ENCODE measurements around the gene TYSND1.
"Not testable (repeated sequence)": the region's sequence is repeated elsewhere in the genome, so short reads cannot be mapped to it uniquely, and the experiment has no call there.

The TYSND1 gene

GRCh38 chr10:70131560-70131937, 15.0 kb downstream of the TYSND1 start:
- DNase-seq = no peak

GRCh38 chr10:70130878-70131559, 15.5 kb downstream of the TYSND1 start:
- no peak for DNase-seq

DNA sequence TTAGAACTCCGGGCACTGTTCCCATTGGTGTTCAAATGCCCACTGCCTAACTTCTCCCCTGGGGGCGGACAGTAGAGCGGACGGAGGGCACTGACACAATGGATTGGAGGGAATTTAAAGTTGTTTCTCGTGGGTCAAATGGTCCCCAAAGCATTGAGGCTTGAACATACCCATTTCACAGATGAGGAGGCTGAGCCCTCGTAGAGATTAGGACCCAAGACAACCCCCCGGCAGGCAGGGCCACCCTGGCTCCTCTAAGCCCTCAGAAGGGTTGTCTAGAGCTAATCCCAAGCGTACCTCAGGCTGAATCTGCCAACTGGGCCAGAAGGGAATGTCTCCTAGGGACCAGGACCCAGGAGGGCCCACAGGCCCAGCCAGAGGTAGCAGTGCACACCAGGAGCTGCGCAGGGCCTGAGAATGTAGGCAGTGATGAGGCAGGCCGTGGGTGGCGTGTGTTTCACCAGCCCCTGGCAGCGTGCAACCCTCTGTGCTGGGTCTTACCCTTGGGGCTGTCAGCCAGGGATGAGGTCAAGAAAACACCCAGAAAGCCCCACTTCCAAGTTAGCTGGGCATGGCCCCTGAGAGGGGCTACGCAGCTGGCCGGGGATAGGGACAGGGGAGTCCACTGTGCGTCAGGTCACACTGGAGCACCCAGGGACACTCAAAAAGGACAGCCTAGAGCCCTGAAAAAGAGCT, 19.7 kb downstream of the TYSND1 start:
- DNase-seq = no peak

- no peak for DNase-seq
Measured at GRCh38 chr10:70125918-70126552, 20.5 kb downstream of the TYSND1 start.

GRCh38 chr10:70124918-70125317, 21.6 kb downstream of the TYSND1 start:
- no peak for DNase-seq

DNA sequence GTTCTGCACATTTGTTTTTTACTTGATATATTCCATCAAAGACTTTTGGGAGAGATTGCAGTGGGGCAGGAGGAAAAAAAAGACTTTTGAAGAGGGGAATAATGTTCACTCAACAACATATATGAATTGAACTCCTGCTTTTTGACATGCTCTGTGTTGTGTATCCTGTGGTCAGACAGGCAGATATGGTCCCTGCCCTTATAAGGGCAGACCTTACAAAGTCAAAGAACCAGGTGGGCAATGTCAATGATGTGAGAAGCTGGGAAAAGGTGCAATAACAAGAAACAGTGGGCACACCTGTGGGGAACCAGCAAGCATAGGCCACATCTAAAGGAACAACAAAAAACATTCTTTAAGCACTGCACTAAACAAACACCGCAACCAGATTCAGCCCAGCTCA, 22.1 kb downstream of the TYSND1 start:
- DNase-seq = no peak

- DNase-seq = no peak
Measured at GRCh38 chr10:70123817-70124216, 22.7 kb downstream of the TYSND1 start.

DNA sequence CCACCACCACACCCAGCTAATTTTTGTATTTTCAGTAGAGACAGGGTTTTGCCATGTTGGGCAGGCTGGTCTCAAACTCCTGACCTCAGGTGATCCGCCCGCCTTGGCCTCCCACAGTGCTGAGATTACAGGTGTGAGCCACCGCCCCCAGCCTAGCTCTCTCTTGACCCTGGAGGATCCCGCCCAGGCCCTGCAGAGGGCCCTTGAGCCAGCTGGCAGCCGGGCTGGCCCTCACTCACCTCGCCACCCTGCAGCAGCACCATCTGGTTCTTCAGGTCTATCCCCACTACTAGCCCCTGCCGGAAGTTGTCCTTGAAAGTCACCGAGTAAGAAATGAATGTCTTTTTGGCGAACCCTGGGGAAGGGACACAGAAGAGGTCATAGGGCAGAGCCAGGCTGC, 23.3 kb downstream of the TYSND1 start:
- not testable (repeated sequence) for DNase-seq

DNA sequence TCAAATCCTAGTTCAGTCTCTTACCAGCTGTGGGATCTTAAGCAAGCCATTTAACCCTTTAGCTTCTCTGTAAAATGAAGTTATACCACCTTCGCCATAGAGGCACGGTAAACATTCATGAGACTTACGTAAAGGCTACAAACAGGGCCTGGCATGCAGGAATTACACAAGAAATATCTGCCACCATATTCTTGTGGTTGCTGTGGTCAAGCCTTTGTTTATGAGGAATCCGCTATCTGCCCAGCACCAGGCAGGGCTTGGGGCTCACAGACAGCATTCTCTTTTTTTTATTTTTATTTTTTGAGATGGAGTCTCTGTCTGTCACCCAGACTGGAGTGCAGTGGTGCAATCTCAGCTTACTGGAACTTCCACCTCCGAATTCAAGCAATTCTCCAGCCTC, 23.8 kb downstream of the TYSND1 start:
- no peak for DNase-seq

DNA sequence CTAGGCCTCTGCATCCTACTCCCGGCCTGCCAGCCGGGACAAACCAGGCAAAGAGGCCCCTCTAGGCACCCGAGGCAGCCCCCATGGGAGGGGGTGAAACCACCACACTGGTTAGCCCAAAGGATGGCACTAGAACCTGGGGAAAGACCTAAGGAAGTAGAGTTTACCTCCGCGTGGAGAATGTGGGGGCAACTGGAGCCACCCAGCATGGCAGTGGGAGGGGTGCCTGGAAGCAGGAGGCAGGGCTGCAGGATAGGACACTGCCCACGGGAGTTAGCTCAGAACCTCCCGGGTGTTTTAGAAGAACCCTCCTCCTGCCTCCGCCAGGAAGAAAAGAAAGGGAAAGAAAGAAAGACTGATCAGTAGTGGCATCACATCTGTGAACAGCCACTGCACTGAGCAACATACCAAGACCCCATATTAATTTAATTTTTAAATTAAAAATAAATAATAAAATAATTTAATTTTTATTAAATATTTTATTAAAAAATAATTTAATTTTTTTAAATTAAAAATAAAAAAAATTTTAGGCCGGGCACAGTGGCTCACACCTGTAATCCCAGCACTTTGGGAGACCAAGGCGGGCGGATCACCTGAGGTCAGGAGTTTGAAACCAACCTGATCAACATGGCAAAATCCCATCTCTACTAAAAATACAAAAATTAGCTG, 25.1 kb downstream of the TYSND1 start:
- no peak for DNase-seq

DNA sequence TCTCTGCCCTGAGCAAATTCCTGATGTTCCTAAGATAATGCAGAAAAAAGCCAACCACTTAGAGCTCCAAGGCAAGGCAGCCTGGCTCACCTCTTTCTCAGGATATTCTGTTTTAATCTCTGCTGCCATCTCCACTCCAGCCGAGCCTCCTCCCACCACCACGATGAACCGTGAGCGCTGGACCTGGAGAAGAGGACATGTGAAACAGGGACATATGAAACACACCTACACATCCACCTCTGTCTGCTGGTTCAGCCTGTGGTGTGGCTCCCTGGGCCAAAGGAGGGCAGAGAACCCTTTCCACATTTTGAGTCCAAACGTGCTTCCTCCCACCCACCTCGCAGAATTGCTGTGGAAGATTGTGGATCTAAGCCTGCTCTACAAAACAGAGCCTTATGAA, 26.1 kb downstream of the TYSND1 start:
- DNase-seq = no peak

GRCh38 chr10:70119623-70120022, 26.9 kb downstream of the TYSND1 start:
- no peak for DNase-seq

DNA sequence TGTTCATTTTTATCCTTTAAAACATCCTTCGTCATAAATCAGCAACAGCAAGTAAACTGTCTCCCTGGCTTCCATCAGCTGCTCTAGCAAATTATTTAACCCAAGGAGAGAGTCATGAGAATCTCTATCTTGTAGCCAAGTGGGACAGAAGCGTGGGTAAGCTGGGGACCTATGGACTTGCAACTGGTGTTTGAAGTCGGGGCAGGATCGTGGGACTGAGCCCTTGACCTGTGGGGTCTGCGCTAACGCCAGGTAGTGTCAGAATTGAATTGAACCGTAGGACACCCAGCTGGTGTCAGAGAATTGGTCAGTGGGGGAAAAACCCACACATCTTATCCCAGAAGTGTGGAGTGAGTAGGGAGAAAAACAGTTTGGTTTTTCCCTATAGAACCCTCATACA, 27.3 kb downstream of the TYSND1 start:
- DNase-seq = no peak

GRCh38 chr10:70118196-70118595, 28.3 kb downstream of the TYSND1 start:
- no peak for DNase-seq

DNA sequence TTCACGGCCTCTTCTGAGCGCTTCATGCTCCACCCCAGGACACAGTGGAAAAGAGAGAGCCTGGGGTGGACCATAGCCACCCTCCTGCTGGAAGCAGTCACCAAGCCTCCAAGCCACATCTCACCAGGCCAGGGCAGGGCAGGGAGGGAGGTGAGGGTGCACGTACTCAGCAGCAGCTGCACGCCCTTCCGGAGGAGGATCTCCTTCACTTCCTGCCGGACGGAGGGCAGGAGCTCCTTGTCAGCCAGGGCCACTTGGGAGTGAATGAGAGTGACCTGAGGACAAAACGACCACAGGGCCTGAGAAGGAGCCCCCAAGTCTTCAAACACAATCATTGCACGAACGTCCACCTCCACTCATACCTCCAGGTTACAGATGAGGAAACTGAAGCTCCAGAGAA, 28.9 kb downstream of the TYSND1 start:
- DNase-seq = no peak

- peak; percentile 27 for DNase-seq
Measured at GRCh38 chr10:70115948-70116682, 30.4 kb downstream of the TYSND1 start.

- DNase-seq = no peak
Measured at GRCh38 chr10:70114902-70115301, 31.6 kb downstream of the TYSND1 start.

DNA sequence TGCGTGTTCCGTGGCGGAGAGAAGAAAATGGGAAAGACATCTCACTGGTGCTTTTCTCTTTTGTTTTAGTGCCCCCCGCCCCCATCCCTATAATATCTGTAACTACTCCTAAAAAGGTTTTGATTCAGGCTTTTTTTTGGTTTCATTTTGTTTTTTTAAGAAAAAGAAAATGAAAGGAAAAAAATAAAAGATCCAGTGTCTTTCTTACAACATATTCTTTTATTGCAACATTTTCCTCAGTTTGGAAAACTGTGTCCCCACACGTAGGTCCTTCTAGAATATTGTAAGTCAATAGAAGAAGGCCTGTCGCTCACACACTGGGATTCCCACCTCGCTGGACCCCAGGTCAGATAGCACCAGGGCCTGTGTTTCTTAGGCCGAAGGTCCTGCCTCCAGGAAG, 34.4 kb downstream of the TYSND1 start:
- DNase-seq = no peak

GRCh38 chr10:70111496-70111895, 35.0 kb downstream of the TYSND1 start:
- DNase-seq = no peak

- DNase-seq = no peak
Measured at GRCh38 chr10:70109064-70109729, 37.3 kb downstream of the TYSND1 start.

GRCh38 chr10:70106958-70107791, 39.3 kb downstream of the TYSND1 start:
- DNase-seq = no peak

- no peak for DNase-seq
Measured at GRCh38 chr10:70101668-70102067, 44.8 kb downstream of the TYSND1 start.
